ENCODE results near the gene RNF135.

DNA sequence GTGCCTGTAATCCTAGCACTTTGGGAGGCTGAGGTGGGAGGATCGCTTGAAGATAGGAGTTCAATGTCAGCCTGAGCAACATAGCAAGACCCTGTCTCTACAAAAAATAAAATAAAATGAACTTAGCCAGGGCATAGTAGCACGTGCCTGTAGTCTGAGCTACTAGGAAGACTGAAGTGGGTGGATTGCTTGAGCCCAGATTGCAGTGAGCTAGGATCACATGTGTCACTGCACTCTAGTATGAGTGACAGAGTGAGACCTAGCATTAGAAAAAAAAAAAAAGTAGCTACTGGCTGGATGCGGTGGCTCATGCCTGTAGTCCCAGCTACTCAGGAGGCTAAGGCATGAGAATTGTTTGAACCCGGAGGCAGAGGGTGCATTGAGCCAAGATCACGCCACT is 43.1 kb upstream of the RNF135 start:
- TF ChIP-seq, protein P1, sequence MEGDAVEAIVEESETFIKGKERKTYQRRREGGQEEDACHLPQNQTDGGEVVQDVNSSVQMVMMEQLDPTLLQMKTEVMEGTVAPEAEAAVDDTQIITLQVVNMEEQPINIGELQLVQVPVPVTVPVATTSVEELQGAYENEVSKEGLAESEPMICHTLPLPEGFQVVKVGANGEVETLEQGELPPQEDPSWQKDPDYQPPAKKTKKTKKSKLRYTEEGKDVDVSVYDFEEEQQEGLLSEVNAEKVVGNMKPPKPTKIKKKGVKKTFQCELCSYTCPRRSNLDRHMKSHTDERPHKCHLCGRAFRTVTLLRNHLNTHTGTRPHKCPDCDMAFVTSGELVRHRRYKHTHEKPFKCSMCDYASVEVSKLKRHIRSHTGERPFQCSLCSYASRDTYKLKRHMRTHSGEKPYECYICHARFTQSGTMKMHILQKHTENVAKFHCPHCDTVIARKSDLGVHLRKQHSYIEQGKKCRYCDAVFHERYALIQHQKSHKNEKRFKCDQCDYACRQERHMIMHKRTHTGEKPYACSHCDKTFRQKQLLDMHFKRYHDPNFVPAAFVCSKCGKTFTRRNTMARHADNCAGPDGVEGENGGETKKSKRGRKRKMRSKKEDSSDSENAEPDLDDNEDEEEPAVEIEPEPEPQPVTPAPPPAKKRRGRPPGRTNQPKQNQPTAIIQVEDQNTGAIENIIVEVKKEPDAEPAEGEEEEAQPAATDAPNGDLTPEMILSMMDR (conservative IDR thresholded peaks at IDR 0.05; ENCODE audit: low read depth, low read length) = no peak
- TF ChIP-seq SMC3 (IDR thresholded peaks at IDR 0.05; ENCODE audit: low read depth, low read length) (no peak), RAD21 (IDR thresholded peaks at IDR 0.05; ENCODE audit: low read length) (no peak), POLR2A (IDR thresholded peaks at IDR 0.05; ENCODE audit: low read depth, low read length) (no peak), FOS (IDR thresholded peaks at IDR 0.05; ENCODE audit: low read depth, low read length) (no peak)
- TF ChIP-seq, protein P2, sequence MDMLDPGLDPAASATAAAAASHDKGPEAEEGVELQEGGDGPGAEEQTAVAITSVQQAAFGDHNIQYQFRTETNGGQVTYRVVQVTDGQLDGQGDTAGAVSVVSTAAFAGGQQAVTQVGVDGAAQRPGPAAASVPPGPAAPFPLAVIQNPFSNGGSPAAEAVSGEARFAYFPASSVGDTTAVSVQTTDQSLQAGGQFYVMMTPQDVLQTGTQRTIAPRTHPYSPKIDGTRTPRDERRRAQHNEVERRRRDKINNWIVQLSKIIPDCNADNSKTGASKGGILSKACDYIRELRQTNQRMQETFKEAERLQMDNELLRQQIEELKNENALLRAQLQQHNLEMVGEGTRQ (IDR thresholded peaks at IDR 0.05; ENCODE audit: low read depth, low read length) = no peak

Measured in IMR-90 (cell line).